OCI-LY7 (cell line): Measurements from ENCODE around the gene OLA1.
"Not testable (repeated sequence)": the region's sequence is repeated elsewhere in the genome, so short reads cannot be mapped to it uniquely, and the experiment has no call there.

Experiments used
- CTCF ChIP-seq: fragments of 200-600 bp; sonication (generic); conservative IDR thresholded peaks from 2 replicates; pipeline ENCODE4 v1.5.1; 2014; ENCODE audit warnings: mild to moderate bottlenecking, antibody characterized with exemption, low read length, moderate library complexity, mixed read lengths
- EZH2phosphoT487 ChIP-seq: fragments of 200-600 bp; sonication (generic); IDR thresholded peaks from 2 replicates; pipeline ENCODE4 v1.6.1; 2018; ENCODE audit warnings: low read depth, borderline replicate concordance, mild to moderate bottlenecking, mixed run types, antibody characterized with exemption, low read length, moderate library complexity, mixed read lengths

DNA sequence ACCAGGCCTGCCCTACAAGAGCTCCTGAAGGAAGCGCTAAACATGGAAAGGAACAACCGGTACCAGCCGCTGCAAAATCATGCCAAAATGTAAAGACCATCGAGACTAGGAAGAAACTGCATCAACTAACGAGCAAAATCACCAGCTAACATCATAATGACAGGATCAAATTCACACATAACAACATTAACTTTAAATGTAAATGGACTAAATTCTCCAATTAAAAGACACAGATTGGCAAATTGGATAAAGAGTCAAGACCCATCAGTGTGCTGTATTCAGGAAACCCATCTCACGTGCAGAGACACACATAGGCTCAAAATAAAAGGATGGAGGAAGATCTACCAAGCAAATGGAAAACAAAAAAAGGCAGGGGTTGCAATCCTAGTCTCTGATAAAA lies 21.9 kb upstream of the OLA1 start:
- TF ChIP-seq CTCF, EZH2phosphoT487: not testable (repeated sequence)
